Body of pancreas (tissue), 4 donors: ENCODE results near the gene PDGFD. TPM values are rescaled to one million over a fixed set of nuclear protein-coding genes. Genes with fewer than 3 reads are reported as not detected.

ENCODE experiments used
- ATAC-seq: fragments of 150-250 bp; one replicate; pipeline ENCODE4 v1.9.1; 2016
- DNase-seq, 4 donors: peaks; one replicate each; pipeline ENCODE4 v3.0.0-alpha.2; 2019
- H3K27ac ChIP-seq, 4 donors: fragments of 200-600 bp; sonication (generic); 1 replicate in 3 of 4; 2 replicates in 1 of 4; pipeline versions ENCODE4 v1.5.1 to v1.6.1; 2016 to 2019; ENCODE audit warnings: mild to moderate bottlenecking in 1 of 4, mixed read lengths in 1 of 4, moderate library complexity in 1 of 4
- H3K27me3 ChIP-seq, 2 donors: fragments of 200-600 bp; sonication (generic); one replicate each; pipeline ENCODE4 v1.6.0; 2016; ENCODE audit warnings: mild to moderate bottlenecking in 1 of 2
- H3K36me3 ChIP-seq, 2 donors: fragments of 200-600 bp; sonication (generic); replicated peaks in 1 of 2; 2 replicates each; pipeline ENCODE4 v1.5.1; 2016; ENCODE audit warnings: low read depth in 2 of 2; ENCODE audit not compliant: insufficient read depth in 1 of 2
- H3K4me1 ChIP-seq: fragments of 200-600 bp; sonication (generic); one replicate; pipeline ENCODE4 v1.6.0; 2016
- H3K4me3 ChIP-seq, 2 donors: fragments of 200-600 bp; sonication (generic); 1 replicate in 1 of 2; 2 replicates in 1 of 2; pipeline ENCODE4 v1.5.1; 2016 to 2019
- H3K9me3 ChIP-seq, 3 donors: fragments of 200-600 bp; sonication (generic); 1 replicate in 2 of 3; 2 replicates in 1 of 3; pipeline ENCODE4 v1.5.1; 2016
- CTCF ChIP-seq, 7 experiments: fragments of 450-650 bp in 4 of 7; fragments of 200-600 bp in 3 of 7; sonication (generic) in 3 of 7; IDR thresholded peaks; one replicate each; pipeline ENCODE4 v1.5.1; 2016 to 2019; ENCODE audit warnings: antibody characterized with exemption in 7 of 7
- POLR2A ChIP-seq, 3 donors: fragments of 450-650 bp; IDR thresholded peaks; one replicate each; pipeline ENCODE4 v1.6.1; 2016; ENCODE audit warnings: antibody characterized with exemption in 3 of 3, mild to moderate bottlenecking in 2 of 3
- WGBS, 2 donors: methylation state at CpG; one replicate each; pipeline ENCODE4 v1.1.5; 2017; 5-methylcytosine and 5-hydroxymethylcytosine counted together
- intact Hi-C: fragments of 100-400 bp; cut with DNase I; formaldehyde crosslinking; loops from one replicate; pipeline ENCODE4 v1.15.1; 2023
- total RNA-seq, 2 donors: library from RNA; depleted of rRNA; stranded (reverse); fragments of >200 nt; gene quantifications; one replicate each; pipeline ENCODE4 v1.1.0, GENCODE V29; 2016

The PDGFD gene
- total RNA-seq, 2 donors from 2014 or later: 26.7 to 43.1 TPM

- Histone ChIP-seq H3K4me3 (no peak overlapping the region), H3K27ac (no peak overlapping the region), H3K27me3 (no peaks in the 10 kb centered on the region), H3K9me3 (no peaks in the 10 kb centered on the region), H3K36me3 (no peaks in the 10 kb centered on the region), H3K4me1 (peaks cover 8% of the 10 kb centered on the region)
- ATAC-seq (no peak), DNase-seq (no peak)
- TF ChIP-seq POLR2A (IDR thresholded peaks at IDR 0.05) (no peak), CTCF (IDR thresholded peaks at IDR 0.05) (no peak)
- intact Hi-C loops: no loop called here
Observed at GRCh38 chr11:104003491-104003890, 160.5 kb downstream of the PDGFD start.

- no peak for TF ChIP-seq CTCF (IDR thresholded peaks at IDR 0.05)
- TF ChIP-seq POLR2A (IDR thresholded peaks at IDR 0.05): no peak
- no peak for ATAC-seq
Observed at GRCh38 chr11:104001561-104002056, 162.3 kb downstream of the PDGFD start.

GRCh38 chr11:104000798-104001197, 163.1 kb downstream of the PDGFD start:
- ATAC-seq: no peak
- Histone ChIP-seq H3K36me3 (no peaks in the 10 kb centered on the region), H3K4me1 (no peaks in the 10 kb centered on the region), H3K4me3 (no peak overlapping the region), H3K27me3 (no peaks in the 10 kb centered on the region), H3K27ac (no peak overlapping the region), H3K9me3 (no peaks in the 10 kb centered on the region)
- intact Hi-C loops: no loop called here
- TF ChIP-seq POLR2A (IDR thresholded peaks at IDR 0.05): no peak
- TF ChIP-seq CTCF (IDR thresholded peaks at IDR 0.05): no peak
- no peak for DNase-seq
- WGBS, 2 donors: 65 to 68% methylated on average over 5 of the region's 5 CpGs

More at GRCh38 chr11:104001561-104002056, 162.3 kb downstream of the PDGFD start:
- H3K4me1 ChIP-seq: peaks cover 8% of the 10 kb centered on the region
- no peak overlapping the region for H3K4me3 ChIP-seq
- no peaks in the 10 kb centered on the region for H3K27me3 ChIP-seq
- H3K27ac ChIP-seq: no peak overlapping the region
- WGBS, 2 donors: 78 to 86% methylated on average over 3 of the region's 3 CpGs
- no peak for DNase-seq
- no peaks in the 10 kb centered on the region for H3K36me3 ChIP-seq
- intact Hi-C loops: no loop called here
- no peaks in the 10 kb centered on the region for H3K9me3 ChIP-seq

- ATAC-seq (no peak), DNase-seq (no peak)
- no peaks in the 10 kb centered on the region for H3K4me1 ChIP-seq
- H3K27ac ChIP-seq: no peak overlapping the region
- intact Hi-C loops: no loop called here
- H3K4me3 ChIP-seq: no peak overlapping the region
- TF ChIP-seq CTCF (IDR thresholded peaks at IDR 0.05) (no peak), POLR2A (IDR thresholded peaks at IDR 0.05) (no peak)
- H3K27me3 ChIP-seq: no peaks in the 10 kb centered on the region
- no peaks in the 10 kb centered on the region for H3K9me3 ChIP-seq
- no peaks in the 10 kb centered on the region for H3K36me3 ChIP-seq
- 93 to 94% methylated on average over 5 of the region's 5 CpGs for WGBS, 2 donors
Observed at GRCh38 chr11:103998826-103999508, 165.0 kb downstream of the PDGFD start.

GRCh38 chr11:103997082-103997481, 166.9 kb downstream of the PDGFD start:
- no peak overlapping the region for H3K27ac ChIP-seq
- intact Hi-C loops: no loop called here
- no peak overlapping the region for H3K4me3 ChIP-seq
- ATAC-seq (no peak), DNase-seq (no peak)
- H3K36me3 ChIP-seq: no peaks in the 10 kb centered on the region
- H3K27me3 ChIP-seq: no peaks in the 10 kb centered on the region
- H3K4me1 ChIP-seq: no peaks in the 10 kb centered on the region
- WGBS, 2 donors: 91 to 94% methylated on average over 1 of the region's 1 CpG
- no peaks in the 10 kb centered on the region for H3K9me3 ChIP-seq
- TF ChIP-seq CTCF (IDR thresholded peaks at IDR 0.05): no peak
- no peak for TF ChIP-seq POLR2A (IDR thresholded peaks at IDR 0.05)
